HG03469 (cell line): ENCODE data around the gene TSHZ3.

Experiments
- ATAC-seq: cut with Tn5 transposase; IDR thresholded peaks from one replicate; pipeline ENCODE4 v1.9.1; 2021; ENCODE audit warnings: mild to moderate bottlenecking, moderate library complexity, moderate number of reproducible peaks; ENCODE audit not compliant: unreplicated experiment

TSHZ3 gene

GRCh38 chr19:31252441-31252840, 96.8 kb downstream of the TSHZ3 start:
- no peak for ATAC-seq

DNA sequence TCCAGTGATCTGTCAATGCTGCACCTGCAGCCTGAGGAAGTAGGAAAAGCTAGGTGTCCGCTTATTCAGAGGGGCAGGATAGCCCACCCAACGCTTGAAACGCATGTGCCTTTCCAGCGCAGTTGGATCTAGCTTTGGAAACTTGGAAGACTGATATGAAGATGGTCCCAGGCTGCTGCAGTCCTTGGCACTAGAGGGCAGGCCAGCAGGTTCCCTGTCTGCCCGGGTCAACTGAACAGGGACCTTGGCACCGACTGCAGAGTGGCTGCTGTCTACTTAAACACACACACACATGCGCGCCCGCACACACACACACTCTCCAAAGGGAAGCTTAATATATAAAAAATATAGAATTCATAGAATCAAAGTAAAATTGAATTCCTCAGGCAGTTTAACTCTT, 100.0 kb downstream of the TSHZ3 start:
- ATAC-seq, result no peak

GRCh38 chr19:31235806-31236205, 113.4 kb downstream of the TSHZ3 start:
- ATAC-seq, result no peak

DNA sequence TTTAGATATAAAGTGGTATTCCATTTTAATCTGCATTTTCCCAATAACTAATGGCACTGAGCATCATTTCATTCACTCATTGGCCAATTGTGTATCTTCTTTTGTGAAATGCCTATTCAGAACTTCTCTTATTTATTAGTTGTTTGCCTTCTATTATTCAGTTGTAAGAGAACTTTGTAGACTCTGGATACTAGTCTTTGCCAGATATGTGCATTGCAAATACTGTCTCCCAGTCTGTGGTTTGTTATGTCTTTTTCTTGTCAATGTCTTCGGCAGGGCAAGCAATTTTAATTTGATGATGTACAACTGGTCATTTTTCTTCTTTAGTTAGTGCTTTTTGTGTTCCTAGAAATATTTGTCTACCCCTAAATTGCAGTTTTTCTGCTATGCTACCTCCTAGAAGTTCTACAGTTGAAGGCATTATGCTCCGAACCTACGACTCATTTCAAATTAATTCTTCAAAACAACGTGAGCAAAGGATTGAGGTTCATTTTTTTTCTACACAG, 115.9 kb downstream of the TSHZ3 start:
- no peak for ATAC-seq

DNA sequence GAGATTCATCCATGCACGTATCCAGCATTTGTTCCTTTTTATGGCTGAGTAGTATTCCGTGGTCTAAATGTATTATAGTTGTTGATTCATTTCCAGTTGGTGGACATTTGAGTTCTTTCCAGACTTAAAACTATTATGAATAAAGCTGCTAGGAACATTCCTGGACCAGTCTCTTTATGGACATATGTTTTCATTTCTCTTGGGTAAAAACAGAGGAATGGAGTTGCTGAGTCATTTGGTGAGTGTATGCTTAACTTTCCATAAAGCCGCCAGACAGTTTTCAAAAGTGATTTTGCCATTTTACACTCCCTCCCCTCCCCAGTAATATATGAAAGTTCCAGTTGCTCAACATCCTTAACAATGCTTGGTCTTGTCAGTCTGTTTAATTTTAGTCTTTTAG, 116.4 kb downstream of the TSHZ3 start:
- no peak for ATAC-seq

DNA sequence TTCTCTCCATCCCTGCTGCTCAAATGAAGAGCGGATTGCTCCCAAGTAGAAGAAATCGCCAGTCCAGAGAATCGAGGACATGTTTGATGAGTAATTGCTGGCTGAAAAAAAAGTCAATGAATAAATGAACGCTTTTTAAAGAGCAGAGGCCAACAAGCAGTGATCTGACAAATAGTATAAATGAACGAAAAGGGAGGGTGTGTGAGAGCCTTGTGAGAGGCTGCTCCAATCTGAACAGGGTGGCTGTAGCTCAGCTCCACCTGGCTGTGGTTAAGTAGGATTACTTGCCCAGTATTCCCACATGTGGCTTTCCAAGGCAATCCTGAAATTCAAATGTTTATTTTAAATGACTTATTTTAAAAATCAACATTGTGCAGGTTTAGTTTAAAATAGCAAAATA, 117.1 kb downstream of the TSHZ3 start:
- ATAC-seq, result no peak

GRCh38 chr19:31231237-31231636, 118.0 kb downstream of the TSHZ3 start:
- no peak for ATAC-seq

GRCh38 chr19:31226151-31226935, 122.9 kb downstream of the TSHZ3 start:
- no peak for ATAC-seq
